Breast epithelium (tissue), 3 donors: Measurements from ENCODE around the gene TMEM107.
A peak's percentile ranks its signal among the peaks of the same experiment; 100 is the strongest.

ENCODE experiments used
- CTCF ChIP-seq, 3 donors: fragments of 450-650 bp; IDR thresholded peaks; one replicate each; pipeline ENCODE4 v1.5.1; 2016 to 2017; ENCODE audit warnings: antibody characterized with exemption in 3 of 3, mild to moderate bottlenecking in 3 of 3, moderate library complexity in 3 of 3
- POLR2A ChIP-seq: fragments of 450-650 bp; IDR thresholded peaks from one replicate; pipeline ENCODE4 v1.6.1; 2016; ENCODE audit warnings: antibody characterized with exemption, mild to moderate bottlenecking, moderate library complexity
- POLR2AphosphoS5 ChIP-seq, 3 donors: sonication (generic); formaldehyde crosslinking; IDR thresholded peaks; one replicate each; pipeline ENCODE4 v1.6.1; 2017; ENCODE audit warnings: antibody characterized with exemption in 3 of 3

DNA sequence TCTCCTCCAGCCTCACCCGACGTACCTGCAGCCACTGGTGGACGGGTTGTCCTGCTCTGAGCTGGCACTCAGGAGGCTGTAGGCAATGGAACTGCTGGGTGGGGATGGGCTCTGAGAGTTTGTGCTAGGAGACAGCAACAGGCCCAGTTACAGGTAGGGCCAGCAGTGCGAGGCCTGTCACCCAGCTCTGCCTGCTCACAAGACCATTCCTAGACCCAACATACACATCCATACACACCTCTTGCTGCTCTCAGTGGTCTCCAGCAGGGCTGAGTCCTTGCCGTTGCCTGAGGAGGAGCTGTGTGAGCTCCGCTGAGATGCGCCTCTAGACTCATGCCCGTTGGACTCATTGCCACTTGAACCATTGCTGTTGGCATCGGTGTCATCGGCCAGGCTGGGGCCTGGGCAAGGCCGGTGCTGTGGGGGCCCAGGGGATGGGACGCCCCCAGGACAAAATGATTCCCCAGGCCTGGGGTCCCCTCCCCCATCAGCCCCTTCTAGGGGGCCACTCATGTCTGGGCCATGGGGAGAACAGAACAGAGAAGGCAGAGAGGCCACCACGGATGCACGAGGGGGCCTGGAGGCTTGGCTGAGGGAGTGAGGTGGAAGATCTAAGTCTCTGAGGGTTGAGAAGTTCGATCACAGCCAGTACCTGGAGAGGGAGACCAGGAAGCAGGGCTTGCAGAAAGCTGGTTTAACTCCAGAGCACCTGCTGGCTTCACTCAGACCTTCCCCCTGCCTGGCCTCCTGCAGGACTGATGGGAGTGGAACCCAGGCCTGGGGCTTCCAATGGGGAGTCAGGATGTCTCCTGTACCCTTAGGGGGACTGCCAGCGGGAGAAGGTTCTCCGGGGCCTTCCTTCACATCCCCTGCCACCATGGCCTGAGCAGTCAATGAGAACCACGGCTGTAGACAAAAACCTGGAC, 25.7 kb downstream of the TMEM107 start:
- TF ChIP-seq POLR2AphosphoS5 (IDR thresholded peaks at IDR 0.05), result peak in 2 of 3 donors; percentile 34 to 46
- peak in 1 of 3 donors; percentile 6 for TF ChIP-seq CTCF (IDR thresholded peaks at IDR 0.05)
- TF ChIP-seq POLR2A, result no peak
